SK-N-MC (cell line): ENCODE results near the gene HDLBP.

Experiments used
- EZH2 ChIP-seq: fragments of 200-600 bp; sonication (generic); IDR thresholded peaks from one replicate; pipeline ENCODE4 v1.6.1; 2017; ENCODE audit warnings: antibody characterized with exemption
- POLR2AphosphoS5 ChIP-seq: IDR thresholded peaks from 2 replicates; pipeline ENCODE4 v1.6.1; 2012; ENCODE audit warnings: mild to moderate bottlenecking, low read depth, low read length, borderline replicate concordance

DNA sequence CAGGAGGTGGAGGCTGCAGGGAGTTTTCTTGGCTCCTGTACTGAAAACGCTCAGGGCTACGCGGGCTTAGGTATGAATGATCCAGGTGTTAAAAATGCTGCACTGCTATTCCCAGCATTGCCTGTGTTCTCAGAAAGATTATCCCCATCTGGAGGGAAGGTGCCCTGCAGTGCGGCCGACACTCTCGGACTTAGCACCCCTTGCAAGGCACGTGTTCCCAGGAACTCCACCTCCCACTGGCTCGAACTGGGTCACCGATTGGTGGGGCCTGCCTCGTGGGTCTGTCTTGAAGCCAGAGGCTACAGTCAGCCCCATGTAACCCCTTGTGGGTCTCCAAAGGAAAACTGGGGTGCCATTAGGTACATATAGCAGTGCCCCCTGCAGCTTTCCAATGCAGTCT is 101.3 kb downstream of the HDLBP start:
- TF ChIP-seq POLR2AphosphoS5 (no peak), EZH2 (no peak)
